ENCODE results near the gene IMP4. TPM values are rescaled to one million over a fixed set of nuclear protein-coding genes. Genes with fewer than 3 reads are reported as not detected.

Gene IMP4
- total RNA-seq, 1 donor from 2014 or later = 47.5 TPM

- ATAC-seq = no peak
Observed at GRCh38 chr2:130378206-130378897, 35.7 kb downstream of the IMP4 start.

DNA sequence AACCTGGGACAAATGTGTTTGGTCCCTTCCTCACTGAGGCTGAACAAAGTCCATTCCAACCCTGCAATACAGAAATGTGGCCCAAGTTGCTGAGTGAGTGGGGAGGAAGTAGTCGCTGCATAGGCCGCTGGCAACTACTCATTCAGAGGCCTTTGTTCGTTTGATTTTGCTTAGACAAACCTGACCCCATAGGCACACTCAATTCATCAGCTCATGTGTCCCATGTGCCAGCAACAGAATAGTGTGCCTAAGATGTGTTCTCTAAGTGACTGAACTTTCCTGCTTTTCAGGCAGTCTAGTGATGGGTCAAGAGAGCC is 36.2 kb downstream of the IMP4 start:
- ATAC-seq = no peak

DNA sequence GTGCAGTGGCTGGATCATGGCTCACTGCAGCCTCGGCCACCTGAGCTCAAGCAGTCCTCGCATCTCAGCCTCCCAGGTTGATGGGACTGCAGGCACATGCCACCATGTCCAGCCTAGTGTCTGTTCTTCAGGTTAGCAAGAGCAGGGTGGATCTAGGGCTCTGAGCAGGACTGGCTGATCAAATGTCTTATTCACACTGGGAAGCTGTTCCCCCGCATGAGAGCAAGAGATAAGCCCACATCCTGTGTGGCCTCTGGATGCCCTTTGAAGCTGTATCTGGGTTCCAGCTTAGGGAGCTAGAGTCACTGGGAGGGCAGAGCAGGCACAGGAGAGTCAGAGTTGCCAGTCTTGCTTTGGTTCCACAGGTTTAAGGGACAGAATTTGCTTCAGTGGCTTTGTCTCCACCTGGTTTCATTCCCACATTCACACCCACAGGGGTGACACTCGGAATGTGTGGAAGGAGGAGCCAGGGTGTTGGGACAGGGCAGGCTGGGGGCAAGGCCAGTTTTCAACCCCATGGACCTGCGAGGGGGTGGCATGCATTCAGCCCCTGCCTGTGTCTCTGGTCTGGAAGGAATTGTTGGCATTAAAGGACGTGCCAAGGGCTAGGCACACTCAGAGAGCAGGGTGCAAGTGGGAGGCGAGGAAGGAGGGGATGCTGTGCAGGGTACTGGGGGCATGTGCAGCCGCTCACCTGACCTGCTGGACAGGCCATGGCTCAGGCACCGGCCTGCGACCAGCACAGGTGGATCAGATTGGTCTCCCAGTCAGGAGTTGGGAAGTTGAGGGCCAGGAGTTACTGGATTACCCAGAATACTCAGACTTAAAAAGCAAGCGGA is 37.6 kb downstream of the IMP4 start:
- no peak for ATAC-seq

GRCh38 chr2:130381145-130381544 is 38.4 kb downstream of the IMP4 start:
- ATAC-seq = no peak

DNA sequence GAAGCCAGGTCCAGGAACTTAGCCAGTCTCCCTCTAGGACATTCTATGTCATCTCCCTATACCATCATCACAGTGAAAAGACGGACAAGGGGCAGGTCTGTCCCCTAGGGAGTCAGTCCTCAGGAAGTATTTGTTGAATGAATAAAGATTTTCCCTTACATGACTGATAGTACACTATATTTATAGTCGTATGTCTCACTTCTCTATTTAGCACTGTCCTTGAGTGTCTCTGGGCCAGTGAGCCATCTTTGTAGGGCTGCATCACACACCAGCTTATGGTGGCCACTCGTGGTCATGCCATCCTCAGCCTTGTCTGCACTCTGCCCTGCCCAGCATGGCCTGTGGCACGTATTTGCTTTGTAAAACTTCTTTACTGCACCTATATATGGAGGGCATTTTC is 38.9 kb downstream of the IMP4 start:
- ATAC-seq = no peak

DNA sequence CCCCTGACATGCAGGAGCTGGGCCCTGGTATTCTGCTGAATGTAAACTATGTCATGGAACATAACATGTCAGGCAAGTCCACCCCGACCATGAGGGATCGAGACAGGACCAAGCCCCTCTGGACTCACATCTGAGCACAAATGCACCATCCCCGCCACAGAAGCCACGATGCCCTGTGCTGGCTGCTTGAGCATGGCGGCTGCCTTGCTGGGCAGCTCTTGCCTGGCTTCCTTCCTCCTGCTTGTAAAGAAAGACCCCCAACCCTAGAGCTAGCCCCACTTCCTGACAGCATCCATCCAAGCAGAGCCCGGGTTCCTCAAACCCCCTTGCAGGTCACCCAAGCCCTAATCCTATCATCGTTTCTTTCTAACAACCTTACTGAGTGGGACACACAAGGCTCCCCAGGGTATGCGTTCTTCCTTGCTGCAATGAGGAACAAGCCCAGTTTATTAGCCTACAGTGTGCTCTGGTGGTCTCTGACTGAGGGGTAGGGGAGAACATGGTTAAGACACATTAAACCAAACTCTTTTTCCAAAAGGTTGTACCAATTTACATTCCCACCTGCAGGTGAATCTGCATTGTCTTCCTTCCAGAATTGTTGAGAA is 39.7 kb downstream of the IMP4 start:
- no peak for ATAC-seq

GRCh38 chr2:130385709-130386108 is 43.0 kb downstream of the IMP4 start:
- no peak for ATAC-seq

- no peak for ATAC-seq
Observed at GRCh38 chr2:130387071-130387400, 44.3 kb downstream of the IMP4 start.

DNA sequence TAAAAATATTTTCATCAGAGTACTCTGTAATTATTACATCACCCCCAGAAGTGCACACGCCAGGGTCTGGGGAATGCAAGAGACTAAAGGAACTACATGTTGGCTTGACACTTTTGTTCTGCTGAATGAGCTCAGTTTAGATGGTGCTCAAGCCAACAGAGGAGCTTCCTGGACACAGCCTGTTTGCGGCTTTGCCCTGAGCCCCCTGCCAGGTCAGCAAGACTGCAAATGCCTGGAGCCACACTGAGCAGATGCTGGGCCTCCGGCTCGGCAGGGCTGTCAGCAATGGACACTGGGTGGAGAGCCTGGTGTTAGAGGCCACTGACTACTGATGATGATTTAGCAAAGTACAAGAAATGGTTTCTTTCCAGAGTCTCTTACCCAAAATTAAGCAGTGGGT is 45.1 kb downstream of the IMP4 start:
- no peak for ATAC-seq

- no peak for ATAC-seq
Observed at GRCh38 chr2:130388221-130388907, 45.7 kb downstream of the IMP4 start.

DNA sequence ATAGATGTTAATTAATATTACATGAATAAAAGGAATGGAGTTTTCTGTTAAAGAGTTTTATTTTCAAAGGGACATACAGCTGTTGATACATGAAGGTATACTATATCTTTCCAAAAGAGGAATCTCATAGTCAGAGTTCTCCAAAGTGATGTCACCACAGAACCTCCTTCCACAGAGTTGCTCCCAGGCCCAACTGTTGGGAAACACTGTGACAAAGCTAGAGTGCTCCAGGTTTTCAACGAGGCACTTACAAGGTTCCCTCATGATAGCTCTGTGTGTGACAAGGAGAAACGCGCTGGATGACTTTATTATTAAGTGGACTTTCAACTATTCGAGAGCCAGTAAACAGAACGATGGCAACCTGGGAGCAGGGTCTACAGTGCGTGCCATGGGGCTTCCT is 46.7 kb downstream of the IMP4 start:
- no peak for ATAC-seq

GRCh38 chr2:130389783-130390182 is 47.1 kb downstream of the IMP4 start:
- no peak for ATAC-seq

DNA sequence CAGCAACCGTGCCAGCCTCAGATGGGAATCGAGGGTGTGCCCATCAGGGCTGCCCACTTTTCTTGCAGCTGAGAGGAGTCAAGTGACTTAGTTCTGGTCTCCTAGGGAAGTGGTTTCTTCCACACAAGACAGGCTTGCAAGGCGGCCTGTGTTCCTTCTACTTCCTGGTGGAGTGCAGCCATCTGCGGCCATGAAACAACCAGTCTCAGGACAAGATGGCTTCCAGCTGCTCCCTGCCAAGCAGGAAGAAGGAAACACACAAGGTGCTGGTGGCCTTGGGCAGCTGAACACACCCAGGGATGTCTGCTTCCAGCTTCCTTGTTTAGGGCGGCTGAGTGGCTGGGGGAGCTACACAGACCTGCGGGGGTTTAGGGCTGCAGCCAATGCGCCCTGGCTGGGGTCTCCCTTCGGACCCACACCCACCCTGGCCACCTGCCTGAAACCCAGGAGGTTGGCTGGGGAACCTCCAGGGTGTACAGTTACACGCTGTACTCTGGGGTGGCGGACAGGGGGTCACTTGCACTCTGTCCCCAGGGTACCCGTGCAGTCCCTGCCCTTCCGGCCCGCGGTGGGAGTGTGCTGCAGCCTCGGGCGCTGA is 47.9 kb downstream of the IMP4 start:
- peak; percentile 70 for ATAC-seq

DNA sequence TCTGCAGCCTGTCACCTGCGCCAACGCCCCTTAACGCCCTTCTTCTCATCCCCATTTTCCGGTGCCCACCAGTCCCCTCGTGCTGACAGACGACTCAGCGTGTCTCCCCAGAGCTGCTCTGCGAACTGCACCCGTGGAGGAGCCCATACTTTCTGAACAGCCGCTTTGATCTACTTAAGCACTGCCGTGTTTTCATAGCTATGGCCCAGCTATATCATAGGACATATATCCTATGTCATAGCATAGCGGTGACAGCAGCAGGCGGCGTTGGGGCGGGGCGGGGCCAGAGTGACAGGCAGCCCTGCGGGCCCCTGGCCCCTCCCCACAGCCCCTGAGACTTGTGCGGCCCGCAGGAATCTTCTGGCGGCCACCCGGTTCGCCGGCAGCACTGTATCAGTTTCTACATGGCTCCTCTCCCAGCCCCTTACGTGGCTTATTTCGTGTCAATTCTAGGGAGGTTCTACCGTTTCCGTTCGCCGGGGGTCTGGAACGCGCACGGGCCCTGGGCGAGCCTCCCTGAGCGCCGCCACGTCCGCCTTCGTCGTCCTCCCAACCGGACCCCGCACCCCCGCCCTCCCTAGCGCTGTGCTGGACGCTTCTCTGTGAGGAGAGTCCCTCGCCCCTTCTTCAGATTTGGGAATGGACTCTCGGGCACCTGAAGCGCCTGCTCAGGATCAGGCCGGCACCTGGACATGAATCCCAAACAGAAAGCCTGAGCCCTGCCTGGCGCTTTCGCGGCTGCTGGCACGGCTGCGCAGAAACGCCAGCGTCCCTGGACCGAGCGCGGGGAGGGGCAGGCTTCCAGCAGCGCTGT is 48.6 kb downstream of the IMP4 start:
- ATAC-seq = peak; percentile 92

DNA sequence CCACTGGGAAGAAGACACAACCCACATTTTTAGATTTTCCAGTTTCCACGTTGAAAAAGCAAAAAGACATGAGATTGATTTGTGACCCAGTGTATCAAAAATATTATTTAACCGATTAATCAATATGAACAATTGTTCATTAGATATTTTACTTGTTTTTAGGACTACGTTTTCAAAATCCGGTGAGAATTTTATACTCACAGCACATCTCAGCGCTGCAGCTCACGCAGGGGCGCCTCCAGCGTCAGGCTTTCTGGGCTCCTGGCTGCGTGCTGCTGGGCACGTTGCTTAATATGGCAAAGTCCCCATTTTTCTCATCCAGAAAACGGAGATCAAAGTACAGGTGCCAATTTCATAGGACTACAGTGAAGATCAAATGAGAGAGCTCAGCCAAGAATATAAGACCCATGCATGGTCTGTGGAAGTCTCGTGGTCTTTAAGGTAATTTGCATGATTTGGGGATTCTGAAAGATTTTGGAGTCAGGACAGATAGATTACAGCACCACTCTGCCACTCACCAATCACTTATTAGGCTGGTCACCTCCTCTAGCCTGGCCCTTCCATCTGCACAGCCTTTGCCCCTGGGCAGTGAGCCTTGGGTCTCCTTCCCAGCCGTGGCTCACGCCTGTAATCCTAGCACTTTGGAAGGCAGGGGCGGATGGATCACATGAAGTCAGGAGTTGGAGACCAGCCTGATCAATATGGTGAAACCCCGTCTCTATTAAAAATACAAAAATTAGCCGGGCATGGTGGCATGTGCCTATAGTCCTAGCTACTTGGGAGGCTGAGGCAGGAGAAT is 49.4 kb downstream of the IMP4 start:
- no peak for ATAC-seq

- ATAC-seq = no peak
Observed at GRCh38 chr2:130393318-130393910, 50.7 kb downstream of the IMP4 start.

Data from esophagus mucosa (tissue), 1 donor.